Neural crest cell (in vitro differentiated cells): ENCODE measurements around the gene PEX5L. TPM values are rescaled to one million over a fixed set of nuclear protein-coding genes. Genes with fewer than 3 reads are reported as not detected.

Experiments used
- DNase-seq: peaks from one replicate; pipeline ENCODE4 v3.0.0; 2021; ENCODE audit warnings: low read depth, mixed read lengths, low spot score
- H3K27ac Mint-ChIP-seq: one replicate; pipeline ENCODE4 v1.8.0; 2021; ENCODE audit warnings: mild to moderate bottlenecking, mixed read lengths; ENCODE audit not compliant: unreplicated experiment
- H3K27me3 Mint-ChIP-seq: 2 replicates; pipeline ENCODE4 v1.8.0; 2021; ENCODE audit warnings: low read depth, mild to moderate bottlenecking, mixed read lengths
- H3K36me3 Mint-ChIP-seq: 2 replicates; pipeline ENCODE4 v1.8.0; 2021; ENCODE audit warnings: low read depth, mild to moderate bottlenecking, mixed read lengths
- H3K4me1 Mint-ChIP-seq: 2 replicates; pipeline ENCODE4 v1.8.0; 2021; ENCODE audit warnings: mixed read lengths
- H3K4me3 Mint-ChIP-seq: one replicate; pipeline ENCODE4 v1.8.0; 2021; ENCODE audit warnings: mild to moderate bottlenecking, mixed read lengths
- H3K9me3 Mint-ChIP-seq: 2 replicates; pipeline ENCODE4 v1.8.0; 2021; ENCODE audit warnings: mixed read lengths
- CTCF ChIP-seq: fragments of 200-600 bp; sonication (generic); conservative IDR thresholded peaks from 2 replicates; pipeline ENCODE4 v1.5.0; 2021; ENCODE audit warnings: antibody characterized with exemption, mild to moderate bottlenecking
- total RNA-seq: library from RNA; stranded (reverse); gene quantifications from 2 replicates; pipeline ENCODE4 v1.2.1, GENCODE V29; 2021

PEX5L gene
- total RNA-seq, 1 donor from 2014 or later: 0.96 TPM

GRCh38 chr3:179945569-179945968 is 91.2 kb downstream of the PEX5L start:
- no peak for DNase-seq
- no peak for TF ChIP-seq CTCF
- no peaks in the 10 kb centered on the region for H3K27me3 Mint-ChIP-seq
- peaks cover 7% of the 10 kb centered on the region for H3K4me1 Mint-ChIP-seq
- H3K4me3 Mint-ChIP-seq: no peak overlapping the region
- no peaks in the 10 kb centered on the region for H3K9me3 Mint-ChIP-seq
- no peaks in the 10 kb centered on the region for H3K36me3 Mint-ChIP-seq
- H3K27ac Mint-ChIP-seq: no peak overlapping the region

- Mint-ChIP-seq H3K27me3 (no peaks in the 10 kb centered on the region), H3K27ac (no peak overlapping the region), H3K4me3 (no peak overlapping the region), H3K36me3 (no peaks in the 10 kb centered on the region), H3K9me3 (no peaks in the 10 kb centered on the region), H3K4me1 (peaks cover 7% of the 10 kb centered on the region)
- no peak for TF ChIP-seq CTCF
- no peak for DNase-seq
These were observed 93.4 kb downstream of the PEX5L start for GRCh38 chr3:179943117-179943880.

- Mint-ChIP-seq H3K27me3 (peaks cover 2% of the 10 kb centered on the region), H3K4me1 (peaks cover 7% of the 10 kb centered on the region)
These were observed 94.1 kb downstream of the PEX5L start for GRCh38 chr3:179942553-179943075.

GRCh38 chr3:179935710-179936109 is 101.0 kb downstream of the PEX5L start:
- no peak for TF ChIP-seq CTCF
- H3K36me3 Mint-ChIP-seq: no peaks in the 10 kb centered on the region
- peaks cover 2% of the 10 kb centered on the region for H3K27me3 Mint-ChIP-seq
- H3K27ac Mint-ChIP-seq: no peak overlapping the region
- no peaks in the 10 kb centered on the region for H3K9me3 Mint-ChIP-seq
- no peak overlapping the region for H3K4me3 Mint-ChIP-seq
- H3K4me1 Mint-ChIP-seq: no peaks in the 10 kb centered on the region
- no peak for DNase-seq

More at GRCh38 chr3:179942553-179943075, 94.1 kb downstream of the PEX5L start:
- H3K27ac Mint-ChIP-seq: no peak overlapping the region
- H3K36me3 Mint-ChIP-seq: no peaks in the 10 kb centered on the region
- H3K4me3 Mint-ChIP-seq: no peak overlapping the region
- H3K9me3 Mint-ChIP-seq: no peaks in the 10 kb centered on the region
- DNase-seq: no peak
- TF ChIP-seq CTCF: no peak

GRCh38 chr3:179933914-179934313 is 102.8 kb downstream of the PEX5L start:
- Mint-ChIP-seq H3K9me3 (no peaks in the 10 kb centered on the region), H3K4me3 (no peak overlapping the region), H3K4me1 (no peaks in the 10 kb centered on the region), H3K27ac (no peak overlapping the region), H3K36me3 (no peaks in the 10 kb centered on the region), H3K27me3 (peaks cover 2% of the 10 kb centered on the region)
- DNase-seq: no peak
- TF ChIP-seq CTCF: no peak
